Ovary (tissue), 3 donors: ENCODE data around the gene PLAGL1.

Source experiments
- CTCF ChIP-seq, 3 donors: fragments of 450-650 bp in 2 of 3; fragments of 200-600 bp in 1 of 3; IDR thresholded peaks; one replicate each; pipeline versions ENCODE4 v1.5.1 to v1.8.0; 2016 to 2022; ENCODE audit warnings: antibody characterized with exemption in 3 of 3, mild to moderate bottlenecking in 1 of 3
- EP300 ChIP-seq: sonication (generic); formaldehyde crosslinking; IDR thresholded peaks from one replicate; pipeline ENCODE4 v1.6.1; 2017; ENCODE audit warnings: antibody characterized with exemption
- donor health status: DM: no; HTN: no; CAD: no.

- TF ChIP-seq EP300 (no peak), CTCF (IDR thresholded peaks at IDR 0.05) (no peak)
Observed at GRCh38 chr6:143953922-143954321, 54.1 kb downstream of the PLAGL1 start.
